ENCODE data around the gene ZNF555. TPM values are rescaled to one million over a fixed set of nuclear protein-coding genes. Genes with fewer than 3 reads are reported as not detected.
A peak's percentile ranks its signal among the peaks of the same experiment; 100 is the strongest.

The ZNF555 gene
- total and polyA plus RNA-seq, 9 of the 15 experiments (the other 6 are each of a cell fraction or from before 2014, with no cell fraction given) = 2.0 to 6.7 (median 5.4) TPM

- no peak for TF ChIP-seq RCOR1 (IDR thresholded peaks at IDR 0.05; ENCODE audit: borderline replicate concordance in 1 of 2, low read depth in 2 of 2, low read length in 2 of 2)
- peak; percentile 62 to 82 (median 73) for TF ChIP-seq CTCF (IDR thresholded peaks at IDR 0.05 in 2 of 3, conservative IDR thresholded peaks at IDR 0.05 in 1 of 3; ENCODE audit: insufficient read depth in 2 of 3, low read depth in 1 of 3, low read length in 3 of 3)
- no peak for TF ChIP-seq BHLHE40 (IDR thresholded peaks at IDR 0.05; ENCODE audit: low read length)
- TF ChIP-seq NR2C1 (IDR thresholded peaks at IDR 0.05) = no peak
- no peak for TF ChIP-seq NR2C1 (tag; IDR thresholded peaks at IDR 0.05)
- no peak for TF ChIP-seq CBFA2T2 (conservative IDR thresholded peaks at IDR 0.05)
- peak; percentile 91 for TF ChIP-seq REST (IDR thresholded peaks at IDR 0.05; ENCODE audit: borderline replicate concordance)
- no peak for TF ChIP-seq REST (CRISPR knock-in tag; IDR thresholded peaks at IDR 0.05; ENCODE audit: low read depth)
- TF ChIP-seq TCF15 (CRISPR knock-in tag; IDR thresholded peaks at IDR 0.05) = no peak
- peak; percentile 38; the same call in 1 of the 2 replicates for TF ChIP-seq JUND (IDR thresholded peaks at IDR 0.05; ENCODE audit: borderline replicate concordance, low read depth, low read length)
- no peak for TF ChIP-seq JUND (tag; IDR thresholded peaks at IDR 0.05; ENCODE audit: borderline replicate concordance, low read depth, low read length)
- no peak for TF ChIP-seq RFX1 (IDR thresholded peaks at IDR 0.05)
- no peak for TF ChIP-seq XRCC4 (IDR thresholded peaks at IDR 0.05; ENCODE audit: extremely low read depth, insufficient read depth, insufficient read length)
- no peak for TF ChIP-seq MCM2 (IDR thresholded peaks at IDR 0.05; ENCODE audit: low read depth)
- TF ChIP-seq CREB5 (CRISPR knock-in tag; IDR thresholded peaks at IDR 0.05) = no peak
- no peak for TF ChIP-seq RBM17 (IDR thresholded peaks at IDR 0.05; ENCODE audit: borderline replicate concordance, low read depth, low read length)
- peak in 1 of 2 experiments; percentile 23; a peak in 1 of 3 replicates for TF ChIP-seq CBX3 (IDR thresholded peaks at IDR 0.05; ENCODE audit: borderline replicate concordance in 1 of 2, low read length in 2 of 2)
Observed at GRCh38 chr19:2887391-2887914, 46.2 kb downstream of the ZNF555 start (continued).

Data from K562 (cell line).